Measurements from ENCODE around the gene HDAC1.

HDAC1 gene

GRCh38 chr1:32330558-32331151 lies 38.8 kb downstream of the HDAC1 start:
- no peak for DNase-seq

DNA sequence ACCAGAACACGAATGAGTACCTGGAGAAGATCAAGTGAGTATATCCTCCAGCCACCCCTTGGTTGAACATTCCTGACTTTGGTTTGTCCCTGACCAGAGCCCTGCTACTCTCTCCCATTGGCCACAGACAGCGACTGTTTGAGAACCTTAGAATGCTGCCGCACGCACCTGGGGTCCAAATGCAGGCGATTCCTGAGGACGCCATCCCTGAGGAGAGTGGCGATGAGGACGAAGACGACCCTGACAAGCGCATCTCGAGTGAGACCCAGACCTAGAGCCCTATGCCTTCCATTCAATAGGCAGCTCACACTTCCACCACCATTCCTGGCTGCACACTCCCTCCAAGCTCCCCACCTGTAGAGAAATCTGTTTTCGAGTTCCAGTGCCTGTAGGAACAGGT lies 39.7 kb downstream of the HDAC1 start:
- no peak for DNase-seq

GRCh38 chr1:32332290-32333079 lies 40.6 kb downstream of the HDAC1 start:
- no peak for DNase-seq

- DNase-seq: no peak
Observed at GRCh38 chr1:32333251-32333963, 41.5 kb downstream of the HDAC1 start.

- DNase-seq: no peak
Observed at GRCh38 chr1:32334274-32334861, 42.5 kb downstream of the HDAC1 start.

- DNase-seq: no peak
Observed at GRCh38 chr1:32334864-32335534, 43.1 kb downstream of the HDAC1 start.

DNA sequence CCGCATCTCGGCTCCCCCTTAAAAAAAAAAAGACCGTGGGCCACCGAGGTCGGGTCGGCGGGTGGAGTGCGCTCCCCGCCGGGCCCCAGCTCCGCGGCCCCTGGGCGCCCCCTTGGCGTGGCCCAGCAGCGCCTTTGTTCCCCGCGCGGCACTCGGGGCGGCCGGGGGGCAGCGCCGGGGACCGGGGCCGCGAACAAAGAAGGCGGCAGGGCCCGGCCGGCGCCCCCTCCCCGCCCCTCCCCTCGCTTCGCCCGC lies 43.6 kb downstream of the HDAC1 start:
- no peak for DNase-seq

DNA sequence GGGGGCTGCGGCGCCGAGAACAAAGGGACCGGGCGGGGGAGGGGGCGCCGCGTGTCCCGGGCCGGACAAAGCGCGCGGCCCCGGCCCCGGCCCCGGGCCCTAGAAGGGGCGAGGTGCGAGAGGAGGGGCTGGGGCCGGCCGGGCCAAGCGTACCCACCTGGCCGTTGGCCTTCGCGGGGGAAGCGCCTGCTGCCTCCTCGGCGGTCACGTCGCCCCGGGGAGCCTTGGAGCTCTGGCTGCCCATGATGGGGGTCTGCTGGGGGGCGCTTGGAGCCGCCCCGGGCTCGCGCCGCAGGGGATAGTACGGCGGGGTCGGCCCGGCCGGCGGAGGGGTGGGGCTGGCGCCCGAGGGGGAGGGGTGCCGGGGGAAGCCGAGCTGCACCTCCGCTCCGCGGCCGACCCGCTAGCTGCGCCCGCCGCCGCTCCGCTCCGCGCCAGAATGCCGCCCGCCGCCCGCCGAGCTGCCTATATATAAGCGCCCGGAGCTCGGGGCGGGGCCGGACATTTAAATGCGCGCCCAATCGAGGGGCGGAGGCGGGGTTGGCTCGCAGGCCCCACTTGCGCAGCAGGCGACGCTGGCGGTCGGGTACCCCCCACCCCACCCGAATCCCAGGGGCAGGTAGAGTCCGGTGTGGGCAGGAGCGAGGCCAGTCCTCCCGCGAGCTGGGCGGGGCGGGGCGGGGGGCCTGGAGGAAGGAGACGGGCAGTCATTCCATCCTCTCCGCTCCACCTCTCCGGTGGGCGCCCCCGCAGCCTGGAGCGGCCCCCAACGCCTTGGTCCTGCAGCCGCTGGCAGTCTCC lies 44.1 kb downstream of the HDAC1 start, which contains the start of gene MARCKSL1:
Gene MARCKSL1, minus strand, starts transcription at position 444 of the 801 bp plus-strand sequence. Its CDS starts 200 bp downstream, at position 244.
- peak; percentile 23 for DNase-seq

DNA sequence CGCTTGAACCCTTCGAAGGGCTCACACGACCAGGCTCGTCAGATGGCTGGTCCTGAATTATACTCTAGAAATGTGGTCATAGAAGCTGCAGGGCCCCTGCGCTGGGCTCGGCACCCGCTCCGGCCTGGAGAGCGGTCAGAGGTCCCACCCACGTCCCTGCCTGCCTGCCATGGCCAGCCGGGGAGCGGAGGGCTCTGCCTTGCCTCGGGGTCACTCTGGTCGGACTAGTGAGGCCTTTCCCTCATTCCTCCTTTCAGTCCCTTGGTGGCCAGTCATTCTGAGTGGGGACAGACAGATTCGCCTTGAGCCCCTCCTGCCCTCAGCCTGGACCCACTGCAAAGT lies 44.7 kb downstream of the HDAC1 start:
- DNase-seq: no peak

GRCh38 chr1:32336963-32337675 lies 45.2 kb downstream of the HDAC1 start:
- DNase-seq: no peak

DNA sequence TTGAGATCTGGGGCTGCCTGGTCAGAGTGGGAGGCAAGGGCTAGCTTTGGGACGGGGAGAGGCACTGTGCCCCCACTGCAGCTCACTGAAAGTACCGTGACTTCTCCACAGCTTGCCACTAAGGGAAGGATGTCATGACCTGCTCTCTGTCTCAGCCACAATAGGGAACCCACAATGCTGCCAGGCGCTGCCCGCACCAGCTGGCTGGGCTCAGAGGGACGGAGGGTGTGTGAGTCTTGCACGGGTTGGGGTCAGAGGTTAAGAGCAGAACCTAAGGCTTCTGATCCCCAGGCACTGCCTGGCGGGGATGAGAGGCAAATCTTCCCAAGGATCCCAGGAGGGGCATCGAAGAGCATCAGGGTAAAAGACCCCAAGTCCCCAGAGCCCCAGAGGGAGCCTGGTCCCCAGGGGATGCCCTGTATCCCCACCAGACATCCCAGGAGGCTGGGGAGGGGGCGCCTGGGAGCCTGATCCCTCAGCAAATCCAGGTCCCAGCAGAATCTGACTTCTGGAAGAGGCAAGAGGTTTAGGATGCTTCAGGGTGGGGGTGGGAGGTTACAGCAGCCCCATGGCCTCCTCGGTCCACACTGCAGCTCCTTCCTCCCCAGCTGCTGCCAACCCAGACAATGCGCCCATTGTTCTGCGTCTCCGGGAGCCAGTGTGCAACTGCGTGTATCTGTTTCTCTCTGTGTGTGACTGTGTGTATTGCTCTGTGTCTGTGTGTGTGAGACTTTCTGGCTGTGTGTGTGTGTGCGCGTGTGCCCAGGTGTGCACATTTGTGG lies 46.2 kb downstream of the HDAC1 start:
- no peak for DNase-seq

GRCh38 chr1:32338637-32339145 lies 46.8 kb downstream of the HDAC1 start:
- no peak for DNase-seq

- DNase-seq: no peak
Observed at GRCh38 chr1:32339363-32339978, 47.6 kb downstream of the HDAC1 start.

GRCh38 chr1:32341186-32341757 lies 49.4 kb downstream of the HDAC1 start:
- DNase-seq: no peak

DNA sequence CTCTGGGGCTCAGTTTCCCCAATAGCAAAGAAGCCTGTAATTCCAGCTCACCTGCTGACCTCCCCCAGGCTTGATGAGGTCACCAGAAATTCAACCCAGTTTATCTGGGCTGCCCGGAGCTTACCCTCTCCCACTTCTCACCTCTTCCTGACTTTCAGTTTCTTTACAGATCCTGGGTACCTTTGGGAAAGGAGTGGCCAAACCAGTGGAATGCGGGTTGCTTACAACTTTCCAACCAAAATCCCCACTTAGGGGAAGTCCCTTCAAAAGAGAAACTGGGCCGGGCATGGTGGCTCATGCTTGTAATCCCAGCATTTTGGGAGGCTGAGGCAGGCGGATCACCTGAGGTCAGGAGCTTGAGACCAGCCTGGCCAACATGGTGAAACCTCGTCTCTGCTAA lies 50.1 kb downstream of the HDAC1 start:
- DNase-seq: no peak

DNA sequence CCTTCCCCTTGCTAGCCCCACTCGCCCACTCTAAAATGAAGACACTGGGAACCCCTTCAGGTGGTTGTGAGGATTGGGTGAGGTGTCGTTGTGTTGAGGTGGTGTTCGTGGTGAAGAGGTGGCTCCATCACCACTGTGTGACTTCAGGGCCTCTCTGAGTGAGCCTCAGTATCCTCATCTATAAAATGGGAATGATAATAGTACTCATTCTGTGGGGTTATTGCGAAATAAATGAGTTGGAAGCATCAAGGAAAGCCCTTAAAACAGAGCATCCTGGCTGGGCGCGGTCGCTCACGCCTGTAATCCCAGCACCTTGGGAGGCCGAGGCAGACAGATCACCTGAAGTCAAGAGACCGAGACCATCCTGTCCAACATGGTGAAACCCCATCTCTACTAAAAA lies 50.8 kb downstream of the HDAC1 start:
- no peak for DNase-seq

DNA sequence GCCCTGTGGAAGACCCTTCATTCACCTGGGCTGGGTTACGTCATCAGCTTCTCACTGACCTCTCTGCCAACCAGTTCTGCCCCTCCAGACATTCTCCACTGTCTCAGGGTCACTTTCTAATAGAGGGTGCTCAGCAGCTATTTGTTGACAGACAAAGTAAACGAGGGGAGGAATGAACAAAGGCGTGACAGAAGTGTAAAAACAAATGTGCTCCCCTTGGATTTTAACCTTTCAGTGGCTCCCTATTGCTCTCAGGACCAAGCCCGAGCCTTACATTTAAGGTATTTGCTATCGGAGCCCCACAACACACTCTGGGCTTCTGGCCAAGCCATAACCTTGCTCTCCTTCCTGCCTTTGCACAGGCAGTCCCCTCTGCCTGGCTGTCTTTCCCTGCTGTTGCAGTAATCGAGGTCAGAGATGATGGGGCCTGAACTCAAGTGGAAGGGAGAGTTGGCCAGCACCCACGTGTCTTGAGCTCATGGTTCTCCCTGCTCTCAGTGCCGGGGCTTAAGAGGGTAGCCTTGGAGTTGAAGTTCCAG lies 53.5 kb downstream of the HDAC1 start:
- DNase-seq: no peak

GRCh38 chr1:32346532-32347157 lies 54.8 kb downstream of the HDAC1 start:
- no peak for DNase-seq

DNA sequence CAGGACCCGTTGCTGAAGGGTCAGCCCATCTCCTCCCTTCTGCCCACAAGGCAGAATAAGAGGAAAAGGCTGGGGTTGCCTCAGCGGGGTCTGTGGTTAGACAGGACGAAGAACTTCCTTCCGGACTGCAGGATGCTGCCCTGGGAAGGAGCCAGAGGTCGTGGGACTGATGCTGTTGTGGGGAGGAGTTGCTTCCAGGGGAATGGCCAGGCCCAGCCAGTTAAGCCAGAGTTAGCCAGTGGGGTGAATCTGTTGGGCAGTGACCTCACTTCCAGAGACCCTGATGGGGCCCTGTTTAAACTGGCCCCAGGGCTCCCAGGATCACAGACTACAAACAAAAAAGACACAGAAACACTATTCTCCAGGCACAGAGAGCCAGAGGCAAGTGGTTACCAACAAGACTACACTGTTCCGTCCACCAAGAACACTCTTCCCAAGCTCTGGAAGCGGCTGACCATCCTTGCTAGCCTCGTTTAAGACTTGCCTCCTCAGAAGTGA lies 57.4 kb downstream of the HDAC1 start:
- no peak for DNase-seq
